WI38 (cell line): Measurements from ENCODE around the gene F10.
"Not testable (repeated sequence)": the region's sequence is repeated elsewhere in the genome, so short reads cannot be mapped to it uniquely, and the experiment has no call there.

Experiments
- H3K4me3 ChIP-seq: 2 replicates; pipeline ENCODE4 v1.5.1; 2011; ENCODE audit warnings: low read depth, mild to moderate bottlenecking, control low read depth, low read length
- CTCF ChIP-seq: IDR thresholded peaks from 2 replicates; pipeline ENCODE4 v1.5.1; 2012; ENCODE audit warnings: low read depth, mild to moderate bottlenecking, control low read depth, low read length

F10 gene

GRCh38 chr13:113155982-113156655 is 33.5 kb downstream of the F10 start:
- no peak for TF ChIP-seq CTCF
- no peak overlapping the region for H3K4me3 ChIP-seq

- TF ChIP-seq CTCF, result no peak
- H3K4me3 ChIP-seq, result no peak overlapping the region
Measured at GRCh38 chr13:113157206-113157928, 34.8 kb downstream of the F10 start.

- no peak within 1 kb of the TSS for H3K4me3 ChIP-seq
- no peak for TF ChIP-seq CTCF
Measured at GRCh38 chr13:113157929-113158747, 35.5 kb downstream of the F10 start, which contains the start of gene PROZ. TSS of gene PROZ (plus strand) at chr13:113158648. CDS start at chr13:113158661, 13 bp downstream.

GRCh38 chr13:113158946-113159345 is 36.3 kb downstream of the F10 start:
- no peak for TF ChIP-seq CTCF
- H3K4me3 ChIP-seq, result no peak overlapping the region

- TF ChIP-seq CTCF, result no peak
- no peak overlapping the region for H3K4me3 ChIP-seq
Measured at GRCh38 chr13:113159701-113160100, 37.1 kb downstream of the F10 start.

- no peak overlapping the region for H3K4me3 ChIP-seq
- TF ChIP-seq CTCF, result no peak
Measured at GRCh38 chr13:113160983-113161382, 38.4 kb downstream of the F10 start.

- no peak for TF ChIP-seq CTCF
- no peak overlapping the region for H3K4me3 ChIP-seq
Measured at GRCh38 chr13:113161433-113161832, 38.8 kb downstream of the F10 start.

GRCh38 chr13:113161975-113162374 is 39.4 kb downstream of the F10 start:
- H3K4me3 ChIP-seq, result not testable (repeated sequence)
